K562 (cell line): ENCODE measurements around the gene MOB1B. TPM values are rescaled to one million over a fixed set of nuclear protein-coding genes. Genes with fewer than 3 reads are reported as not detected.

Experiments used
- BCOR ChIP-seq: fragments of 450-650 bp; IDR thresholded peaks from 2 replicates; pipeline ENCODE4 v1.6.1; 2016
- HNRNPK ChIP-seq: fragments of 200-400 bp; formaldehyde crosslinking; IDR thresholded peaks from one replicate; pipeline ENCODE4 v1.6.1; 2018; ENCODE audit warnings: mild to moderate bottlenecking, low read depth, low read length; ENCODE audit not compliant: poor library complexity, severe bottlenecking
- HNRNPLL ChIP-seq: fragments of 200-400 bp; formaldehyde crosslinking; IDR thresholded peaks from 2 replicates; pipeline ENCODE4 v1.6.1; 2017; ENCODE audit warnings: low read length, low read depth, mild to moderate bottlenecking; ENCODE audit not compliant: poor library complexity, severe bottlenecking
- NCOA6 ChIP-seq: fragments of 450-650 bp; IDR thresholded peaks from 2 replicates; pipeline ENCODE4 v1.6.1; 2017; ENCODE audit warnings: mild to moderate bottlenecking
- NONO ChIP-seq, 2 experiments: fragments of 200-400 bp in 1 of 2; fragments of 450-650 bp in 1 of 2; formaldehyde crosslinking in 1 of 2; IDR thresholded peaks; 2 replicates each; pipeline ENCODE4 v1.6.1; 2017; ENCODE audit warnings: low read depth in 2 of 2, mild to moderate bottlenecking in 2 of 2, moderate library complexity in 2 of 2, low read length in 1 of 2
- PCBP2 ChIP-seq: fragments of 200-400 bp; formaldehyde crosslinking; IDR thresholded peaks from 2 replicates; pipeline ENCODE4 v1.6.1; 2018; ENCODE audit warnings: low read length, low read depth, mild to moderate bottlenecking, moderate library complexity; ENCODE audit not compliant: poor library complexity, severe bottlenecking
- RCOR1 ChIP-seq, 2 experiments: IDR thresholded peaks; 2 replicates each; pipeline ENCODE4 v1.6.1; 2012; ENCODE audit warnings: low read depth in 2 of 2, low read length in 2 of 2, borderline replicate concordance in 1 of 2, improper control_type of control experiment in 1 of 2
- SREBF1 ChIP-seq: fragments of 150-350 bp; IDR thresholded peaks from 2 replicates; pipeline ENCODE4 v1.6.1; 2014; ENCODE audit warnings: antibody characterized with exemption, low read depth, low read length, borderline replicate concordance
- TCF7 ChIP-seq: sonication (generic); IDR thresholded peaks from 2 replicates; pipeline ENCODE4 v1.6.1; 2016; ENCODE audit warnings: antibody characterized with exemption, borderline replicate concordance
- TEAD4 ChIP-seq, 2 experiments: sonication (generic) in 1 of 2; formaldehyde crosslinking in 1 of 2; IDR thresholded peaks; 2 replicates each; pipeline versions ENCODE4 v1.6.1 to v1.8.0; 2012 to 2022; ENCODE audit warnings: borderline replicate concordance in 1 of 2, inconsistent platforms in 1 of 2, low read length in 1 of 2, mild to moderate bottlenecking in 1 of 2, missing genetic modification reagents in 1 of 2
- ZNF175 ChIP-seq: fragments of 200-800 bp; sonication (Bioruptor generic); IDR thresholded peaks from 2 replicates; pipeline ENCODE4 v1.6.1; 2016; ENCODE audit warnings: low read depth, mild to moderate bottlenecking, missing genetic modification characterization, missing compliant biosample characterization
- ZNF695 ChIP-seq: fragments of 450-650 bp; formaldehyde crosslinking; IDR thresholded peaks from 2 replicates; pipeline ENCODE4 v1.4.0; 2020; ENCODE audit warnings: mild to moderate bottlenecking, moderate library complexity
- polyA plus RNA-seq, 8 experiments: library from polyadenylated mRNA; depleted of rRNA in 4 of 8; stranded (reverse) in 5 of 8; unstranded in 3 of 8; fragments of >200 nt; fragmentation: Nextera tagmentation in 2 of 8; fragmentation: Illumina TruSeq in 1 of 8; extraction: Ambion mirVana in 2 of 8; extraction: Trizol in 1 of 8; gene quantifications; 2 replicates each; pipeline versions ENCODE4 v1.2.1 to v1.2.3, GENCODE V29; 2011 to 2014; ENCODE audit warnings: inconsistent platforms in 1 of 8, missing spikeins in 1 of 8
- total RNA-seq, 7 experiments: library from RNA; depleted of rRNA in 6 of 7; stranded (reverse); fragments of >200 nt in 6 of 7; fragmentation: Illumina TruSeq in 2 of 7; extraction: Trizol in 2 of 7; gene quantifications; 2 replicates each; pipeline versions ENCODE4 v1.2.1 to v1.2.3, GENCODE V29; 2011 to 2021; ENCODE audit warnings: low replicate concordance in 1 of 7
- TF ChIP-seq, protein P1 (sequence below): fragments of 450-650 bp; IDR thresholded peaks from 2 replicates; pipeline ENCODE4 v1.7.1; 2018; ENCODE audit warnings: mild to moderate bottlenecking, low read depth; ENCODE audit not compliant: partially characterized antibody
- TF ChIP-seq, protein P2 (sequence below): fragments of 250-450 bp; sonication (Bioruptor Pico); IDR thresholded peaks from 2 replicates; pipeline ENCODE4 v1.4.0; 2020; ENCODE audit warnings: mild to moderate bottlenecking
- TF ChIP-seq, protein P3 (sequence below): fragments of 250-450 bp; sonication (Bioruptor Pico); IDR thresholded peaks from 2 replicates; pipeline ENCODE4 v1.5.0; 2021
- TF ChIP-seq, protein P4 (sequence below): fragments of 450-650 bp; formaldehyde crosslinking; IDR thresholded peaks from 2 replicates; pipeline ENCODE4 v1.4.0; 2022; ENCODE audit warnings: mild to moderate bottlenecking, moderate library complexity
- TF ChIP-seq, protein P5 (sequence below): sonication (generic); formaldehyde crosslinking; IDR thresholded peaks from 2 replicates; pipeline ENCODE4 v1.8.1; 2023; ENCODE audit warnings: mild to moderate bottlenecking, missing genetic modification reagents

Gene MOB1B
- total and polyA plus RNA-seq, 9 of the 15 experiments (the other 6 are each of a cell fraction or from before 2014, with no cell fraction given), result 8.4 to 37.8 (median 19.0) TPM

DNA sequence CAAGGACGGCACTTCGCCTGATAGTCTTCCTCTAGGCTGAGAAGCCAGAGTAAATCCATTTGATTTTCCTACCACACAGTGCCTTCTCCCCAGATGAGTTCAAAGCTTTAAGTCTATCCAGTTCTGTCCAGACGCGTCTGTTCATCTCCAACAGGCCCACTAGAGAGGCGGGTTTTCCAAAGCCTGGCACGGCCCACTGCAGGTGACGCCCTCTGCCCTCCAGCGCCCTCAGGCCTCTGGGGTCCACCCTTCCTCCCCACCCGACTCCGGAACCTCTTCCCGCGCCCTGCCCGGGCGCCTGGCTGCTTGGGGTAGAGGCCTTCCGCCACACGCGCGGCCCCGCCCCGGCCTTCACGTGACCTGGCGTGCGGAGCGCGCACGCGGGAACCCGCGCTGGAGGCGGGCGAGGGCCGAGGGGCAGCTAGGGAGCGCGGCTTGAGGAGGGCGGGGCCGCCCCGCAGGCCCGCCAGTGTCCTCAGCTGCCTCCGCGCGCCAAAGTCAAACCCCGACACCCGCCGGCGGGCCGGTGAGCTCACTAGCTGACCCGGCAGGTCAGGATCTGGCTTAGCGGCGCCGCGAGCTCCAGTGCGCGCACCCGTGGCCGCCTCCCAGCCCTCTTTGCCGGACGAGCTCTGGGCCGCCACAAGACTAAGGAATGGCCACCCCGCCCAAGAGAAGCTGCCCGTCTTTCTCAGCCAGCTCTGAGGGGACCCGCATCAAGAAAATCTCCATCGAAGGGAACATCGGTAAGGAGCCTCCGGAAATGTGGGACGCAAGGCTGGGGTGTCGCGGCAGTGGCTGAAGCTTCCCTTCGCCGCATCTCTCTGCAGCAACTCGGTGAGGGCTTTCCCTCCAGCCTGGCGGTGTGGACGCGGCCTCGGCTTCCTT lies 91.3 kb downstream of the MOB1B start, which contains the start of gene DCK (continued):
- TF ChIP-seq, protein P1, sequence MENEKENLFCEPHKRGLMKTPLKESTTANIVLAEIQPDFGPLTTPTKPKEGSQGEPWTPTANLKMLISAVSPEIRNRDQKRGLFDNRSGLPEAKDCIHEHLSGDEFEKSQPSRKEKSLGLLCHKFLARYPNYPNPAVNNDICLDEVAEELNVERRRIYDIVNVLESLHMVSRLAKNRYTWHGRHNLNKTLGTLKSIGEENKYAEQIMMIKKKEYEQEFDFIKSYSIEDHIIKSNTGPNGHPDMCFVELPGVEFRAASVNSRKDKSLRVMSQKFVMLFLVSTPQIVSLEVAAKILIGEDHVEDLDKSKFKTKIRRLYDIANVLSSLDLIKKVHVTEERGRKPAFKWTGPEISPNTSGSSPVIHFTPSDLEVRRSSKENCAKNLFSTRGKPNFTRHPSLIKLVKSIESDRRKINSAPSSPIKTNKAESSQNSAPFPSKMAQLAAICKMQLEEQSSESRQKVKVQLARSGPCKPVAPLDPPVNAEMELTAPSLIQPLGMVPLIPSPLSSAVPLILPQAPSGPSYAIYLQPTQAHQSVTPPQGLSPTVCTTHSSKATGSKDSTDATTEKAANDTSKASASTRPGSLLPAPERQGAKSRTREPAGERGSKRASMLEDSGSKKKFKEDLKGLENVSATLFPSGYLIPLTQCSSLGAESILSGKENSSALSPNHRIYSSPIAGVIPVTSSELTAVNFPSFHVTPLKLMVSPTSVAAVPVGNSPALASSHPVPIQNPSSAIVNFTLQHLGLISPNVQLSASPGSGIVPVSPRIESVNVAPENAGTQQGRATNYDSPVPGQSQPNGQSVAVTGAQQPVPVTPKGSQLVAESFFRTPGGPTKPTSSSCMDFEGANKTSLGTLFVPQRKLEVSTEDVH, result peak; percentile 56
- TF ChIP-seq PCBP2 (no peak), ZNF175 (CRISPR knock-in tag) (no peak; the same call in 1 of the 2 replicates), TEAD4 (IDR thresholded peaks at IDR 0.05; ENCODE audit: low read length) (no peak), TEAD4 (CRISPR knock-in tag; IDR thresholded peaks at IDR 0.05; ENCODE audit: borderline replicate concordance) (0 out of 2 replicates have a peak, but pooled peaks have one; percentile 30), RCOR1 (IDR thresholded peaks at IDR 0.05; ENCODE audit: borderline replicate concordance in 1 of 2, low read depth in 2 of 2, low read length in 2 of 2) (peak in 1 of 2 experiments; percentile 59; a peak in 2 of 4 replicates), BCOR (no peak), HNRNPK (no peak), HNRNPLL (peak; percentile 70), NONO (IDR thresholded peaks at IDR 0.05; ENCODE audit: low read depth in 2 of 2, low read length in 1 of 2) (peak; percentile 51 to 59; a peak in 3 of 4 replicates), TCF7 (no peak), SREBF1 (no peak), ZNF695 (CRISPR knock-in tag) (no peak), NCOA6 (no peak)
- TF ChIP-seq, protein P2, sequence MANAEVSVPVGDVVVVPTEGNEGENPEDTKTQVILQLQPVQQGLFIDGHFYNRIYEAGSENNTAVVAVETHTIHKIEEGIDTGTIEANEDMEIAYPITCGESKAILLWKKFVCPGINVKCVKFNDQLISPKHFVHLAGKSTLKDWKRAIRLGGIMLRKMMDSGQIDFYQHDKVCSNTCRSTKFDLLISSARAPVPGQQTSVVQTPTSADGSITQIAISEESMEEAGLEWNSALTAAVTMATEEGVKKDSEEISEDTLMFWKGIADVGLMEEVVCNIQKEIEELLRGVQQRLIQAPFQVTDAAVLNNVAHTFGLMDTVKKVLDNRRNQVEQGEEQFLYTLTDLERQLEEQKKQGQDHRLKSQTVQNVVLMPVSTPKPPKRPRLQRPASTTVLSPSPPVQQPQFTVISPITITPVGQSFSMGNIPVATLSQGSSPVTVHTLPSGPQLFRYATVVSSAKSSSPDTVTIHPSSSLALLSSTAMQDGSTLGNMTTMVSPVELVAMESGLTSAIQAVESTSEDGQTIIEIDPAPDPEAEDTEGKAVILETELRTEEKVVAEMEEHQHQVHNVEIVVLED (CRISPR knock-in tag), result peak; percentile 77
- TF ChIP-seq, protein P3, sequence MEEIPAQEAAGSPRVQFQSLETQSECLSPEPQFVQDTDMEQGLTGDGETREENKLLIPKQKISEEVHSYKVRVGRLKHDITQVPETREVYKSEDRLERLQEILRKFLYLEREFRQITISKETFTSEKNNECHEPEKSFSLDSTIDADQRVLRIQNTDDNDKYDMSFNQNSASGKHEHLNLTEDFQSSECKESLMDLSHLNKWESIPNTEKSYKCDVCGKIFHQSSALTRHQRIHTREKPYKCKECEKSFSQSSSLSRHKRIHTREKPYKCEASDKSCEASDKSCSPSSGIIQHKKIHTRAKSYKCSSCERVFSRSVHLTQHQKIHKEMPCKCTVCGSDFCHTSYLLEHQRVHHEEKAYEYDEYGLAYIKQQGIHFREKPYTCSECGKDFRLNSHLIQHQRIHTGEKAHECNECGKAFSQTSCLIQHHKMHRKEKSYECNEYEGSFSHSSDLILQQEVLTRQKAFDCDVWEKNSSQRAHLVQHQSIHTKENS, result no peak
- TF ChIP-seq, protein P4, sequence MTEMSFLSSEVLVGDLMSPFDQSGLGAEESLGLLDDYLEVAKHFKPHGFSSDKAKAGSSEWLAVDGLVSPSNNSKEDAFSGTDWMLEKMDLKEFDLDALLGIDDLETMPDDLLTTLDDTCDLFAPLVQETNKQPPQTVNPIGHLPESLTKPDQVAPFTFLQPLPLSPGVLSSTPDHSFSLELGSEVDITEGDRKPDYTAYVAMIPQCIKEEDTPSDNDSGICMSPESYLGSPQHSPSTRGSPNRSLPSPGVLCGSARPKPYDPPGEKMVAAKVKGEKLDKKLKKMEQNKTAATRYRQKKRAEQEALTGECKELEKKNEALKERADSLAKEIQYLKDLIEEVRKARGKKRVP (CRISPR knock-in tag), result no peak
- TF ChIP-seq, protein P5, sequence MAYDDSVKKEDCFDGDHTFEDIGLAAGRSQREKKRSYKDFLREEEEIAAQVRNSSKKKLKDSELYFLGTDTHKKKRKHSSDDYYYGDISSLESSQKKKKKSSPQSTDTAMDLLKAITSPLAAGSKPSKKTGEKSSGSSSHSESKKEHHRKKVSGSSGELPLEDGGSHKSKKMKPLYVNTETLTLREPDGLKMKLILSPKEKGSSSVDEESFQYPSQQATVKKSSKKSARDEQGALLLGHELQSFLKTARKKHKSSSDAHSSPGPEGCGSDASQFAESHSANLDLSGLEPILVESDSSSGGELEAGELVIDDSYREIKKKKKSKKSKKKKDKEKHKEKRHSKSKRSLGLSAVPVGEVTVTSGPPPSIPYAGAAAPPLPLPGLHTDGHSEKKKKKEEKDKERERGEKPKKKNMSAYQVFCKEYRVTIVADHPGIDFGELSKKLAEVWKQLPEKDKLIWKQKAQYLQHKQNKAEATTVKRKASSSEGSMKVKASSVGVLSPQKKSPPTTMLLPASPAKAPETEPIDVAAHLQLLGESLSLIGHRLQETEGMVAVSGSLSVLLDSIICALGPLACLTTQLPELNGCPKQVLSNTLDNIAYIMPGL (CRISPR knock-in tag), result no peak; the same call in 1 of the 2 replicates
